Astrocyte of the spinal cord (primary cell): ENCODE results near the gene IFNL4.
A peak's percentile ranks its signal among the peaks of the same experiment; 100 is the strongest.

ENCODE experiments used
- DNase-seq: peaks from one replicate; pipeline ENCODE4 v3.0.0; 2011; ENCODE audit warnings: low read depth, low spot score
- H3K4me3 ChIP-seq: 2 replicates; pipeline ENCODE4 v1.5.1; 2011; ENCODE audit warnings: low read depth, mild to moderate bottlenecking, low read length, moderate library complexity
- CTCF ChIP-seq: IDR thresholded peaks from 2 replicates; pipeline ENCODE4 v1.5.1; 2012; ENCODE audit warnings: low read depth, mild to moderate bottlenecking, low read length, inconsistent platforms
- in situ Hi-C: cut with HindIII; loops from 2 replicates; pipeline ENCODE4 v1.10.0; 2017; ENCODE audit warnings: low sequenced_read_pairs

The IFNL4 gene

GRCh38 chr19:39200066-39200802, 48.4 kb downstream of the IFNL4 start:
- no peak for TF ChIP-seq CTCF
- H3K4me3 ChIP-seq = no peak overlapping the region
- DNase-seq = no peak
- in situ Hi-C loops = no loop called here

DNA sequence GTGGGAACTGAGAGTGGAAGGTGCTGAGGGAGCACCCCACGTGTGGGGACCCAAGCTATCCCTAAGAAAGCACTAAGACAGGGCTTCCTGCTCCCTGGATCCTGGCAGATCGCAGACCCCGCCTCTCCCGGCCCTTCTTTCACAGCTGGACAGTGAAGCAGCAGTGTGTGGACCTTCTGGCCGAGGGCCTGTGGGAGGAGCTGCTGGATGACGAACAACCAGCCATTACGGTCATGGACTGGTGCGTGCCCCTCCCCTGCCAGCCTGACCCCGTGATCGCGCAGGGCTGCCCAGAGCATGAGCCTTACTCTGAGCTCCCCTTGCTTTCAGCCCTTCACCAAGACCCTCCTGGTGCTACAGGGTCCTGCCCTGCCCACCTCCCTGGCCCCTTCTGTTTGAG, 49.6 kb downstream of the IFNL4 start:
- peak; percentile 17 for DNase-seq
- no peak overlapping the region for H3K4me3 ChIP-seq
- no peak for TF ChIP-seq CTCF
- in situ Hi-C loops = no loop called here

DNA sequence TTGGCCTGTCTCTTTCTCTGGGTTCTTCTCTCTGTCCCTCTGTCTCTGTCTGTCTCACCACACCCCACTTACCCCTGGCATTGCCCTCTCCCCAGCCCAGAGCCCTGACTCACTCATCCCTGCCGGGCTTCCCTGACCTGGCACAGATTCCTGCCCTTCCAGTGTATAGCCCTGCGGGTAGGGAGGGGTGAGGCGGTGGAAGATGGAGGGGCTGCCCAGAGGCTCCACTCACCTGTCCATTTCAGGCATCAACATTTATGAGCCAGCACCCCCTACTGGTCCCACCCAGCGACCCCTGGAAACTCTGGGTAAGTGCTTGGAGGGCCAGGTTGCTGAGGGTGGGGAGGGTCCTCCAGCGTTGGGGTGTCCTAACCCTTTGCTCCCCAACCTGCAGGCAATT, 50.8 kb downstream of the IFNL4 start:
- no peak overlapping the region for H3K4me3 ChIP-seq
- TF ChIP-seq CTCF = no peak
- DNase-seq = no peak
- in situ Hi-C loops = no loop called here

DNA sequence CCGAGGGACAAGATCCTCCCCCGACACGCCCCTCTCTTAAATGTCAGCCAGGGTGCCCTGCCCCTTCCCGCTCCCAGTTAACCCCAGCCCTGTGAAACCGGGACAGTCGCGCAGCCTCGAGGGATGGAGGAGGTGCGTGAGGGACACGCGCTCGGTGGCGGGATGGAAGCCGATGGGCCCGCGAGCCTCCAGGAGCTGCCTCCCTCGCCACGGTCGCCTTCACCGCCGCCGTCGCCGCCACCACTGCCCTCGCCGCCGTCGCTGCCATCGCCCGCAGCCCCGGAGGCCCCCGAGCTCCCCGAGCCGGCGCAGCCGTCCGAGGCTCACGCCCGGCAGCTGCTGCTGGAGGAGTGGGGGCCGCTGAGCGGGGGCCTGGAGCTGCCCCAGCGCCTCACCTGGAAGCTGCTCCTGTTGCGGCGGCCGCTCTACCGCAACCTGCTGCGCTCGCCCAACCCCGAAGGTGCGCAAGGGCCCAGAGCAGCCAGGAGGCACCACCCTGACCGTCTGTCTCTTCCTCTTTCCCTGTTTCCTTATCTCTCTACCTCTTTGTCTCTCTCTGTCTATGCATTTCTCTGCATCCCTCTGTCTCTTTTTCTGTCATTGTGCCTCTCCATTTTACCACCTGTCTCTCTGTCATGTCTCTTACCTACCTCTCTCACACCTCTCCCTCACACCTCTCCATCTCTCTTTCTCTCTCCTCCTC, 51.6 kb downstream of the IFNL4 start, which contains the start of gene NCCRP1:
Gene NCCRP1 (plus strand): TSS at position 105 of the 703 bp plus-strand sequence. CDS start 19 bp downstream, at position 124.
- no peak for DNase-seq
- in situ Hi-C loops = no loop called here
- no peak within 1 kb of the TSS for H3K4me3 ChIP-seq
- no peak for TF ChIP-seq CTCF

DNA sequence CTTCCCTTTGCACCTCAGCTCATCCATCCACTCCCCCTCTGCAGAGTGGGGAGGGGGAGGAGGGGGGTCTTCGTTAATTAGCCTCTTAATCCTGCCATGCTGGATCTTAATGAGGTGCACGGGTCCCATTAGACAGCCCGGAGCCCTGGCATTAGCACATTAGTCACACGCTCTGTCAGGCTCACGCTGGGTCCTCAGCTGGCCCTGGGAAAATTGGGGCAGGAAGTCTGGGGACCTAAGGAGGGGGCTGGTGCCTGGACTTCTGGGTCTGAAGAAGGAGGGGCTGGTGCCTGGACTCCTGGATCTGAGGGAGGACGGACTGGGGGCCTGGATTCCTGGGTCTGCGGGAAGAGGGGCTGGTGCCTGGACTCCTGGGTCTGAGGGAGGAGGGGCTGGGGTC, 52.3 kb downstream of the IFNL4 start:
- DNase-seq = no peak
- no peak for TF ChIP-seq CTCF
- in situ Hi-C loops = no loop called here
- no peak overlapping the region for H3K4me3 ChIP-seq
